ENCODE results near the gene SLK.

Gene SLK

GRCh38 chr10:103991393-103992128 is 24.6 kb downstream of the SLK start:
- no peak for DNase-seq

GRCh38 chr10:103995134-103995533 is 28.2 kb downstream of the SLK start:
- no peak for DNase-seq

- DNase-seq = no peak
These were observed 31.9 kb downstream of the SLK start for GRCh38 chr10:103998805-103999204.

GRCh38 chr10:104002911-104003310 is 36.0 kb downstream of the SLK start:
- DNase-seq = no peak

GRCh38 chr10:104005172-104005863 is 38.4 kb downstream of the SLK start:
- DNase-seq = peak; percentile 12

- no peak for DNase-seq
These were observed 45.0 kb downstream of the SLK start for GRCh38 chr10:104011904-104012303.

- DNase-seq = no peak
These were observed 46.5 kb downstream of the SLK start for GRCh38 chr10:104013489-104013888.

GRCh38 chr10:104014176-104014575 is 47.2 kb downstream of the SLK start:
- DNase-seq = no peak

- DNase-seq = no peak
These were observed 49.7 kb downstream of the SLK start for GRCh38 chr10:104016661-104017060.

- DNase-seq = no peak
These were observed 51.5 kb downstream of the SLK start for GRCh38 chr10:104018471-104018870.

- DNase-seq = peak; percentile 56
These were observed 53.1 kb downstream of the SLK start for GRCh38 chr10:104020020-104020419.

GRCh38 chr10:104021246-104021645 is 54.3 kb downstream of the SLK start:
- no peak for DNase-seq

GRCh38 chr10:104022026-104022425 is 55.1 kb downstream of the SLK start:
- no peak for DNase-seq

- DNase-seq = no peak
These were observed 58.6 kb downstream of the SLK start for GRCh38 chr10:104025524-104025923.

- DNase-seq = no peak
These were observed 59.8 kb downstream of the SLK start for GRCh38 chr10:104026762-104027161.

- DNase-seq = peak; percentile 30
These were observed 61.2 kb downstream of the SLK start for GRCh38 chr10:104028146-104028545.

GRCh38 chr10:104028823-104029520 is 62.0 kb downstream of the SLK start:
- no peak for DNase-seq

GRCh38 chr10:104029521-104029860 is 62.6 kb downstream of the SLK start:
- DNase-seq = no peak

GRCh38 chr10:104031631-104032030 is 64.7 kb downstream of the SLK start:
- DNase-seq = no peak

- DNase-seq = no peak
These were observed 65.3 kb downstream of the SLK start for GRCh38 chr10:104032144-104032775.

GRCh38 chr10:104033401-104033930 is 66.5 kb downstream of the SLK start:
- DNase-seq = no peak

GRCh38 chr10:104033966-104034365 is 67.0 kb downstream of the SLK start:
- no peak for DNase-seq
